ENCODE measurements around the gene RALGAPA2. TPM values are rescaled to one million over a fixed set of nuclear protein-coding genes. Genes with fewer than 3 reads are reported as not detected.

Gene RALGAPA2
- total RNA-seq, 1 experiment from 2014 or later, result 10.8 TPM

- Histone ChIP-seq H3K4me3 (replicated peaks in 1 of 2; ENCODE audit: low read depth in 1 of 2, low read length in 2 of 2) (no peak overlapping the region), H3K27me3 (ENCODE audit: insufficient read depth, low read length) (no peaks in the 10 kb centered on the region), H3K4me2 (ENCODE audit: low read length) (no peak overlapping the region), H3K4me1 (ENCODE audit: control insufficient read depth in 1 of 2, insufficient read depth in 2 of 2, low read length in 2 of 2) (peaks cover 0 to 4% of the 10 kb centered on the region in 2 experiments; a peak in 1 of 4 replicates), H3K36me3 (ENCODE audit: control insufficient read depth in 1 of 2, insufficient read depth in 2 of 2, low read length in 2 of 2) (no peaks in the 10 kb centered on the region), H3K9ac (ENCODE audit: low read length) (no peak overlapping the region), H3K9me3 (ENCODE audit: control insufficient read depth in 1 of 2, insufficient read depth in 1 of 2, low read depth in 1 of 2, low read length in 2 of 2) (no peaks in the 10 kb centered on the region), H3K9me2 (ENCODE audit: insufficient read depth) (no peaks in the 10 kb centered on the region), H2AFZ (ENCODE audit: low read depth, low read length, poor library complexity, severe bottlenecking) (no peak overlapping the region), H4K20me1 (ENCODE audit: insufficient read depth) (no peaks in the 10 kb centered on the region), H3K79me2 (ENCODE audit: insufficient read depth, low read length) (no peaks in the 10 kb centered on the region), H3K27ac (ENCODE audit: low read depth, low read length) (no peak overlapping the region)
- CTCF ChIA-PET, result no interaction called here
- POLR2A ChIA-PET, result no interaction called here
- intact Hi-C loops (cut with micrococcal nuclease), result no loop called here
- ATAC-seq (no peak), DNase-seq (ENCODE audit: low read depth, low spot score) (no peak)
- no TSS peak for BruUV-seq (replicated peaks)
- RAD21 ChIA-PET (ENCODE audit: low non-redundant PET in 1 of 2, low total read pairs in 2 of 2, uncharacterized antibody in 2 of 2, unreplicated experiment in 2 of 2), result no interaction called here
- TF ChIP-seq YY1 (IDR thresholded peaks at IDR 0.05; ENCODE audit: extremely low read depth, insufficient replicate concordance, low read depth, low read length) (no peak), ZBTB33 (IDR thresholded peaks at IDR 0.05; ENCODE audit: extremely low read depth, insufficient replicate concordance, low read length) (no peak), EGR1 (IDR thresholded peaks at IDR 0.05; ENCODE audit: low read depth) (no peak), POLR2A (IDR thresholded peaks at IDR 0.05; ENCODE audit: borderline replicate concordance, extremely low read depth, insufficient read depth, insufficient read length) (no peak), EZH2phosphoT487 (IDR thresholded peaks at IDR 0.05; ENCODE audit: borderline replicate concordance) (no peak), CEBPB (IDR thresholded peaks at IDR 0.05; ENCODE audit: low read depth) (no peak), ZNF274 (IDR thresholded peaks at IDR 0.05; ENCODE audit: low read depth, low read length) (no peak), JUND (IDR thresholded peaks at IDR 0.05) (no peak), ZFX (IDR thresholded peaks at IDR 0.05) (no peak), EZH2 (IDR thresholded peaks at IDR 0.05) (no peak), REST (IDR thresholded peaks at IDR 0.05; ENCODE audit: low read depth) (no peak), CBX3 (IDR thresholded peaks at IDR 0.05; ENCODE audit: low read depth) (no peak), POLR2AphosphoS5 (IDR thresholded peaks at IDR 0.05; ENCODE audit: low read depth, low read length) (no peak), SRF (IDR thresholded peaks at IDR 0.05; ENCODE audit: low read depth) (no peak), SP1 (IDR thresholded peaks at IDR 0.05; ENCODE audit: low read depth) (no peak), SIN3A (IDR thresholded peaks at IDR 0.05; ENCODE audit: low read depth) (no peak), ATF3 (IDR thresholded peaks at IDR 0.05) (no peak), ELF1 (IDR thresholded peaks at IDR 0.05; ENCODE audit: borderline replicate concordance, low read depth) (no peak)
These were observed 263.6 kb downstream of the RALGAPA2 start for GRCh38 chr20:20448881-20449280.

Data from HCT116 (cell line).